ENCODE measurements around the gene EHD1.

EHD1 gene

DNA sequence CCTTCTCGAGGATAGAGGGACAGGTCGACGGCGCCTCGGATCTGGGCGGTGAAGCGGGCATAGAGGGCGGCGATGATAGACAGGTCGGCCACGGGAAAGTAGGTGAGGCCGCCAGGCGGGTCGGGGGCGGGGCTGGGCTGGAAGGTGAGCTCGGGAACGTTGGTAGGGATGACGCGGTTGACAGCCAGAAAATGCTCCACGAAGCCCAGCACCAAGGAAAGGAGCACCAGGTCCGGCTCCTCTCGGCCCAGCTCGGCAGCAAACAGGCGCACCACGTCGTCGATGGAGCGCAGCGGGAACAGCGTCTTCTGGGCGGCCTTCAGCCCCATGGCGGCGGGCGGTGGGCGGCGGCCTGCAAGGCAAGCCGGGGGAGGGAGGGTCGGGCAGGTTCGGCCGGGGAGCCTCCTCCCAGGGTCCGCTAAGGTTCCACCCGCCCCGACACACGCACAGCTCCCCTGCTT, 68.6 kb downstream of the EHD1 start:
- TF ChIP-seq, protein P1, sequence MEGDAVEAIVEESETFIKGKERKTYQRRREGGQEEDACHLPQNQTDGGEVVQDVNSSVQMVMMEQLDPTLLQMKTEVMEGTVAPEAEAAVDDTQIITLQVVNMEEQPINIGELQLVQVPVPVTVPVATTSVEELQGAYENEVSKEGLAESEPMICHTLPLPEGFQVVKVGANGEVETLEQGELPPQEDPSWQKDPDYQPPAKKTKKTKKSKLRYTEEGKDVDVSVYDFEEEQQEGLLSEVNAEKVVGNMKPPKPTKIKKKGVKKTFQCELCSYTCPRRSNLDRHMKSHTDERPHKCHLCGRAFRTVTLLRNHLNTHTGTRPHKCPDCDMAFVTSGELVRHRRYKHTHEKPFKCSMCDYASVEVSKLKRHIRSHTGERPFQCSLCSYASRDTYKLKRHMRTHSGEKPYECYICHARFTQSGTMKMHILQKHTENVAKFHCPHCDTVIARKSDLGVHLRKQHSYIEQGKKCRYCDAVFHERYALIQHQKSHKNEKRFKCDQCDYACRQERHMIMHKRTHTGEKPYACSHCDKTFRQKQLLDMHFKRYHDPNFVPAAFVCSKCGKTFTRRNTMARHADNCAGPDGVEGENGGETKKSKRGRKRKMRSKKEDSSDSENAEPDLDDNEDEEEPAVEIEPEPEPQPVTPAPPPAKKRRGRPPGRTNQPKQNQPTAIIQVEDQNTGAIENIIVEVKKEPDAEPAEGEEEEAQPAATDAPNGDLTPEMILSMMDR (IDR thresholded peaks at IDR 0.05; ENCODE audit: borderline replicate concordance, insufficient read depth, low read depth, low read length), result no peak
- H3K4me3 ChIP-seq (ENCODE audit: low read depth, low read length), result peak overlapping the region; percentile 81

DNA sequence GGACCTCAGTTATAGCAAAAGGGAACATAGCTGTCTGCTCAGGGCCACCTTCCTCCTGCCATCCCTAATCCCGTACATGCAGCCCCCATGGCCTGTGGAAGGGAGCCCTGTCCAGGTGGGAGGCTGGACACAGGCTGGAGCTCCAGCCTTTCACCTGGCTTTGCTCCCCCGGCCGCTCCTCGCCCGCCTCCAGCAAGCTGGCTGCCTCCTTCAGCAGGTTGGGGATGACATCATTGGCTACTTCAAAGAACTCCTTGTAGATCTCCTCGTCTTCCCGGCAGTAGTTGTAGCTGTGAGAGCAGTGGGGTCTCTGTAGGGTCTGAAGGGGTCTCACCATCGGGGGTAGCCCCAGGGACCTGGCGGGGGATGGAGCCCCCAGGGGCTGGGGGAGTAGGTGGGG, 72.9 kb downstream of the EHD1 start:
- no peak overlapping the region for H3K4me3 ChIP-seq (ENCODE audit: low read depth, low read length)
- TF ChIP-seq, protein P1 (IDR thresholded peaks at IDR 0.05; ENCODE audit: borderline replicate concordance, insufficient read depth, low read depth, low read length), result no peak

DNA sequence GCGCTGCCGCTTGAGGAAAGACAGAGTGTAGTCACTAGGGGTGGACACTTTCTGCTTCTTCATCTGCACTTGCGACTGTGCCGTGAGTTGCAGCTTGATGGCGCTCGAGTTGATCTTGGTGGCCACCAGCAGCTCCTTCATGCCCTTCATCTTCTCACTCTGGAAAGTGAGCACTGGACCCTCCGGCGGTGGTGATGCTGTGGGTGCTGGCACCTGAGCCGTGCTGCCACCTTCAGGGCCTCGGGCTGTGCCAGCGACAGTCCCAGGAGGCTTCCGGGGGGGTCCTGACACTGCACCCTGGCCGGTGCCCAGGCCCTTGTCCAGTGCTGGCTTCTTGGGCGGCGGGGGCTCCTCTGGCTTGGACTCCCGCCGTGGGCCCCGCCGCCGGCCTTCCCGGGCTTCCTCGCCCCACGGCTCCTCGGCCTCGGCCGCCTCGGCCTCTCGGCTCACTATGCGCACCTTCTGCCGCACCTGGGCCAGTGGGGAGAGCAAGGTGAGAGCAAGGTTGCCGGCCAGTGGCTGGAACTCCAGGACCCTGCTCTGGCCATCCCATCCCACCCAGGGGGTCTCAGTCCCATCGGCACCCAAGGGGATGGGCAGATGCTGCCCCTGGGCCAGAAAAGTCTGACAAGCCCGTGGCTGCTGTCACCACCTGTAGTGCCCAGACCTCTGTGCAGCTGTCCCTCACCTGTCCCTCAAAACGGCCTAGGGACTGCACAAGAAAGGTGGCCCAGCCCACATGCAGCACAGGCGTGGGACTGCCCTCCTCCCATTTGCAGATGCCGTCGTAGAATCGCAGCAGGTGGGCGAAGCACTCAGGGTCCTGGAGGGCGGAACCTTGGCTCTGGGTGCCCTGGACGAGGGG, 73.8 kb downstream of the EHD1 start:
- no peak overlapping the region for H3K4me3 ChIP-seq (ENCODE audit: low read depth, low read length)

DNA sequence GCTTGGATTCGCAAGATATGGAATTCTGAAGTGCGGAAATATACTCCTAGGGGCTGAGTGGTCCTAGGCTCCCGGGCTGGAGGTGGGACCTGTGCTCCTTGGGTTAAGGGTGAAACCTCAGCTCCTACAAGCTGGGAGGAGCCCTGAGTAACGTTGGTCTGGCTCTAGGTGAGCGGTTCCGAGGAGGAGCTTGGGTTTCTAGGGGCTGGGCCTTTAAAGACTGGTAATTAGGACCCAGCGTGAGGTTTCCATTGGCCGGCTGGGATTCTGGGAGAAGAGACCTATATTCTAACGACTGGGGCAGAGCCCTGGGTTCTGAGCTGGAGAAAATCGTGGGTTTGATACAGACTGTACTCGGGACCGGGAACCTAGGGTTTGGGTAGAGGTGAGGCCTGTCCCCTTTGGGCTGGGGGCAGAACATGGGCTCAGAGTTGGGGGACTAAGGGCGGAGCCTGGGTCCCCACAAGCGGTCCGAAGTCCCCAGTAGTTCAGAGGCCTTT, 74.5 kb downstream of the EHD1 start:
- TF ChIP-seq, protein P1 (IDR thresholded peaks at IDR 0.05; ENCODE audit: borderline replicate concordance, insufficient read depth, low read depth, low read length), result no peak

More for the DNA sequence above, 73.8 kb downstream of the EHD1 start:
- TF ChIP-seq, protein P1 (IDR thresholded peaks at IDR 0.05; ENCODE audit: borderline replicate concordance, insufficient read depth, low read depth, low read length), result no peak

DNA sequence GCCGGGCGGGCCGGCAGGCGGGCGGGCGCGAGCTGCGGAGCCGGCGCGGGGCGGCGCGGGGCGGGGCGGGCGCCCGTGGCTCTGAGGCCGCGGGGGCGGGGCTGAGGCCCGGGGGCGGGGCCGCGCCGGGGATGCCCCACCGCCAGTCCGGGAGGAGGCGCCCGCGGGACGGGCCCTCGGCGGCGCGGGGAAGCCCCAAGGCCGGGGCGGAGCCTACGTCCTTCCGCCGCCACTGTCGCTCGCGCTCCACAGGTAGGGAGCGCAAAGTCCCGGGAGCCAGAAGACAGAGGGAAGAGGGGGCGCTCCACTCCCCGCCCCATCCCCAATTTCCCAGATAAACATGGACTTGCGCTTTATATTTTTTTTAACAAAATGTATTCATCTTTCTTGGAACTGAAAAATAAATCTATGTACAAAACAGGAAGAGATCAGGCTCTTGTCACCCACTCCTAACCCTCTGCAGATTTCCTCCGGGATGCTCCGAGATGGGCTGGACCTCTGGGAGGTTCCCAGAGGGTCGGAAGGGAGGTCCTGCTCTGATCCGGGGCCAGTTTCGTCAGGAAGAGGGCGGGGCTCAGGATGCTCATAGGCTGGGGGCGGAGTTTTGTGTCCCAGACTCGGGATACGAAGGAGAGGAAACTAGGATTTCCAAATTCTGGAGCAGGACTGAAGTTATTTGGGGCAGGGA, 75.1 kb downstream of the EHD1 start, which contains the start of gene MAP4K2:
Gene MAP4K2 (minus strand): TSS at position 57 of the 688 bp plus-strand sequence. CDS start 65 bp downstream, outside the sequence.
- TF ChIP-seq, protein P1 (IDR thresholded peaks at IDR 0.05; ENCODE audit: borderline replicate concordance, insufficient read depth, low read depth, low read length), result peak; percentile 31; the same call in 1 of the 2 replicates
- peak within 1 kb of the TSS; percentile 63 for H3K4me3 ChIP-seq (ENCODE audit: low read depth, low read length)

More for the DNA sequence above, 74.5 kb downstream of the EHD1 start:
- peak overlapping the region; percentile 52 for H3K4me3 ChIP-seq (ENCODE audit: low read depth, low read length)

DNA sequence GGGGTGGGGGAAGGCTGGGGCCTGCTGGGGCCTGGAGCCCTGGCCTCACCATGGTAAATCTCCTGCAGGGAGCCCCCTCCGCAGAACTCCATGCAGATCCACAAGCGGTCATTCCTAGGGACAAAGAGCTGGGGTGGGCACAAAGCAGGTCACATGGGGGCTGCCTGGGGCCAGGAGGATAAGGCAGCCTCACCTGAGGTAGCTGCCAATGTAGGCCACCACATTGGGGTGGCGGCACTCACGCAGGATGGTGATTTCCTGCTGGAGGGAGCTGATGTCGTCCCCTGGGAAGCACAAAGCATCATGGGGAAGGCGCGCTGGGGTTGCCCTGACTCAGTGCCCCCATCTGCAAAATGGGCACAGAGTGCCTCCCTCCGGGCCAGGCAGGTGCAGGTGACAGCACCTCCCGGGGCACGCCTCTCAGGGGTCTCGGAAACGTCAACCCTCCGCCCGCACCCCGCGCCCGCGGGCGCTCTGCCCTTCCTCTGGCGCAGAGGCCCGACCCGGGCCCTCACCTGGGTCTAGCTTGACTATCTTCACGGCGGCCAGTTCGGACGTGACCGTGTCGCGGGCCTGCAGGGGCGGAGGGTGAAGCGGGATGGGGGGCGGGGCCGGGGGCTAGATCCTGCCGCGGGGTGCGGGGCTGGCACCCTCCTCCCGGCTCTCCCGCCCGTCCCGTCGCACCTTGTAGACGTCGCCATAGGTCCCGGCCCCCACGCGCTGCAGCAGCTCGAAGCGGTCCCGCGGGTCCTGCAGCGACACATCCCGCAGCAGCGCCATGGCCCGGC, 75.9 kb downstream of the EHD1 start:
- H3K4me3 ChIP-seq (ENCODE audit: low read depth, low read length), result peak overlapping the region; percentile 63
- TF ChIP-seq, protein P1 (IDR thresholded peaks at IDR 0.05; ENCODE audit: borderline replicate concordance, insufficient read depth, low read depth, low read length), result no peak

Measured in GM12875 (cell line).